ENCODE results near the gene CDH15.

Gene CDH15

DNA sequence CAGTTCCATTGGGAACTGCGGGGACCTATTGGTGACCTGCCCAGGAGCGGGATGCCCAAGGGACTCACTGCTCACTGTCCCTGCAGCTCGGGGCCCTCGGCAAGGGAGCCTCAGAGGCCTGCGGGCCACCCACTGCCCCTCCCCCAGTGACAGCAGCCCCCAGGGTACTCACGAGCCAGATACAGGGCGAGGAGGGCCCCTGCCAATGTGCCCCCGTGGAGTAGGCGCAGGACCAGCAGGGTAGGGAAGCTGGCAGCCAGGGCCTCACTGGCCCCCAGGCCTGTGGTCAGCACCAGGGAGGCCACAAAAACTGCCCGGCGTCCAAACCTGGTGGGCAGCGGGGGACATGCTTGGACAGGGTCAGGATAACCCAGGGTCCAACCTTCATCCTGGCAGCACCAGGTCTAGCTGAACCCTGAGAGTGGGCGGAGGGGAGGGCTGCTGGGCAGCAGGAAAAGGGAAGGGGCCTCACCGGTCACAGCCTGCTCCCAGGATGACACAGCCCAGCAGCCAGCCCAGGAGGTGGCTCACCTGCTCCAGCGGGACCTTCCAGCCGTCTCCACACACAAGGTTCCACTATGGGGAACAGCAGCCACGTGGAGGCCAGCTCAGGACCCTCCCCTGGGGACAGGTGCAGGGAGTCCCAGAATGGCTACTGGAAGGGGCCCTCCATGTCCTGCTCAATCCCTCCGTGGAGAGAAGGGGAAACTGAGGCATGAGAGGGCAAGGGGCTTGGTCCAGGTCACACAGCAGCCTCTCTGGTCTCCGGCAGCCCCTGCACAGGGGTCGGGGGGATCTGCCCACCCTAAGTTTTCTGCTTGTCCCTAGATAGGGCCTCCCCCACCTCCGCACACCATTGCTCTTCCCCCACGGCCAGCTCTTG lies 27.9 kb downstream of the CDH15 start:
- no peak for DNase-seq (ENCODE audit: low read depth in 2 of 2)

DNA sequence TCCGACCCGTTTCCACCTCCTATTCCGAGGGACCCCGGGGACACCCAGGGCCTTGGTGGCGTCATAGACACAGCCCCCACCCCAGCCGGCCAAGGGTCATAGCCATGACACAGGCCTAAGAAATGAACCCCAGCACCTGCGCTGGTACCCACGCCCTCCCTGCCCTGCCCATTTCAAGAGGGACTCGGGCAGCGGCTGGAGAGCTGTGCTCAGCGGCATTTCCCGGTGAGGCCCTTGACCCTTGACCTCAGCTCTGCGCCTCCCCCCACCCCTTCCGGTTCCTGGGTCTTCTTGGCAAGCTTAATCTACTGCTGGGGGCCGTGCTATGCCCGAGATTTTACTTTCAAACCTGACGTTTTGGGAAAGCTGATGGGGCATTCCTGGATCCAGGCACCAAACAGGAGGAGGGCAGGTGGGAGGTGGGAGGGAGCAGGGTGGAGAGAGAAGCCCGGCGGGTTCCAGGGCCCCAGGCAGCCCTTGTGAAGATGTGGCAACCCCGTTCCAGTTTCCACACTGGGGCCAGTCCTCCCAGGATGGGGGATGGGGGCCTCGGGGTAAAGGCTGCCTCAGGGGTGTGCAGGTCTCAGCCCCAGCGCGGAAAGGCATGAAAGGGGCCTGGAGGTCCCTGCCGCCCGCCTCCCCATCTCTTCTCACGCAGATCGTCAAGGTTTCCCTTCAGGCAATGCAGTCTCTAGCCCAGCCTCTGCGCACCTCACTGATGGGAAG lies 28.7 kb downstream of the CDH15 start, which contains the start of gene SLC22A31:
Gene SLC22A31, minus strand, starts transcription at position 414 of the 726 bp plus-strand sequence. Its CDS starts 36 bp downstream, at position 378.
- no peak for DNase-seq (ENCODE audit: low read depth in 2 of 2)

DNA sequence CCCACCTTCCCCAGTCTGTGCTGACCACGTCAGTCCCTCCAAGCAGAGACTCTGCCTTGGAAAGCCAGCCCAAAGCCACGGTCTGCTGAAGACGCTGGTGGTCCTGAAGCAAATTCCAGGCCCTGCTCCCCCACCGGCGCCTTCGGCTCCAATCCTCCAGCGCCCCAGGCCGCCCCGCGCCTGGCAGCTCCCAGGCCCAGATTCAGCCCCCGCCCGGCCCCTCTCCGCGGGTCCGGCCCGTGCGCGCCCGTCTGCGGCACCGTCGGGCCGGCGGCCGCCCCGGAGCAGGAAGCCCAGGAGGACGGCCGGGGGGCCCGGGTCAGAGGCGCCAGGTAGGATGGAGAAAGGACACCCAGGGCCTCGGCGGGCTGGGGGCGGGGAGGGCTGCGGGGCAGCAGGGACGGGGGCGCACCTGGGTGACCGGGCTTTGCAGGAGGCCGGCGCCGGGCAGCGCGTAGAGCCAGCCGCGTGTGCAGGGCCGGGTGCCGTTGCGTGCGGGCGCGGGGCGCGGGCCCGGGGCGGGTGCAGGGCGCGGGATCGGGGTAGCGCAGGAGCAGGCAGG lies 29.4 kb downstream of the CDH15 start:
- DNase-seq (ENCODE audit: low read depth in 2 of 2) = no peak

DNA sequence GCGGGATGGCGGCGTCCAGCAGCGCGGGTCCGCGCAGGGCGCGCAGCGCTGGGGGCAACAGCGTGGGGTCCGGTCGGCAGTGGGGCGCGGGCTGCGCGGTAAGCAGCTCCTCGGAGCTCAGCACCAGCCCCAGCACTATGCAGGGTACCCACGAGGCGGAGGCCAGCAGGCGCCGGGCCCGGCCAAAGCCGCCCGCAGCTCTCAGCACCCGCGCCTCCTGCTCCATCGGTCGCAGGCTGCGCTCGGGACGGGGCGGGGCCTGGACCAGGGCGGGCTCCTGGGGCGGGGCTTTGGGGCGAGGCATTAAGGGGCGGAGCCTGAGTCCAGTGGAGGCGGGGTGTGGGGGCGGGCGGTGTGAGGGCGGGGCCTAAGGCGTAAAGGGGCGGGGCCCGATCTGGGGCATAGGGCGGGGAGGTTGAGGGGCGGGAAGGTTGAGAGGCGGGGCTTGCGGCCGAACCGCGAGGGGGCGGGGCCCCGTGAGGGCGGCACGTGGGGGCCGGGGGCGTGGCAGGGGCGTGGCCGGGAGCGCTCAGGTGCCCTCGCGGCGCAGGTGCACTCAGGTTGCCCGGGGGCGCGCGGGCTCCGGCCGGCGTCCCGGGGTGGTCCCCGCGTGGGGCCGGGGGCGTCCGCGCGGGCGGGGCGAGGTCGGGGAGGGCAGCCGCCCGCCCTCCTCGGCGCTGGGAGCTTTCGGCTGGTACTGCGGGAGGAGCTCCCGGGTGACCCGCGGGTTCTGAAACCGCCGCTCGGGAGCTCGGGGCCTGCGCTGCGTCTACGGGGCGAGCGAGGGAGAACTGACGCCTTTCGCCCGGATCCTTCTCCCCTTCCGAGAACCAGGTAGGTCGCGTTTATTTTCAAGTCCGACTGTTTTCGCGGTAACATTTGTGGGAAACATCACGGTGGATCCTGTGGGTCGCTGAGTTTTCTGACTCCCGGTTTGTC lies 30.2 kb downstream of the CDH15 start:
- DNase-seq (ENCODE audit: low read depth in 2 of 2) = peak; percentile 75 to 84

DNA sequence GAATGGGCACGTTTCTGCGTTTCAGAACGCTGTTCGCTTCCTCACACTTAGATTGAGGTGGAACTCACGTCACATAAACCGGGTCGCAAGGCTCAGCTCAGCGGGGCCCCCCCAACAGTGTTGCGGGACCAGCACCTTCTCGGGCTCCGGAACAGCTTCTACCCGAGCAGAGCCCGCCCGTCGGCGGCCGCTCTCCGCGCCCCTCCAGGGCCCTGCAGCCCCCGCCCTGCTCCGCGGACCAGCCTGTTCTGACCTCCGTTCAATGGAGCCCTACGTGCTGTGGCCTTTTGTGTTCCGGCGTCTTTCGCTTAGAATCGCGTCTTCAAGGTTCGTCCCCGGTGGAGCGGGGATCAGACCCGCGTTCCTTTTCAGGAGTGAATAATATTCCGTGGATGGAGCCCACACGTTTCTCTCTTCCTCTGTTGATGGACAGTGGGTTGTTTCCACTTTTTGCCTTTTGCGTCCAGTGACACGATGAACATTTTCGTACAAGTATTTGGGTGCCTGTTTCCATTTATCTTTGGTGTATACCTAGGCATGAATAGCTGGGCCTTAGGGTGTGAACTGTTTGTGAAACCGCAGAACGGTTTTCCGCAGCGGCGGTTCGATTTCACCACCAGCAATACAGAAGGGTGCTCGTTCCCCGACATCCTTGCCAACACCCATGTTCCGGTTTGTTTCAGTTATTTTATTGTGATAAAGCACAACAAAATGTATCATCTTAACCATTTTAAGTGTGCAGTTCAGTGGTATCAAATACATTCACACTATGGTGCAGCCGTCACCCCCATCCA lies 31.1 kb downstream of the CDH15 start:
- DNase-seq (ENCODE audit: low read depth in 2 of 2) = no peak

DNA sequence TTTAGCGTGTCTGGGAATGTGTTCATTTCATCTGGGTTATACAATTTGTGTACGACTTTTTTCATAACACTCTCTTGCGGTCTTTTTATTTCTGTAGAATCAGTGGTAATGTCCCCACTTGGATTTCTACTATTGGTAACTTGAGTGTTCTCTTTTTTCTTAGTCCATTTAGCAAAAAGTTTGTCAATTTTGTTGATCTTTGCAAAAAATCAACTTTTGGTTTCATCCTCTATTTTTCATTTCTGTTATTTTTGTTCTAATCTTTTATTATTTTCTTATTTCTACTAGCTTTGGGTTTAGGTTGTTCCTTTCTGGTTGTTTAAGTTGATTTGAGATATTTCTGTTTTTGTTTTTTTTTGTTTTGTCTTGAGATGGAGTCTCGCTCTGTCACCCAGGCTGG lies 36.4 kb downstream of the CDH15 start:
- no peak for DNase-seq (ENCODE audit: low read depth in 2 of 2)

DNA sequence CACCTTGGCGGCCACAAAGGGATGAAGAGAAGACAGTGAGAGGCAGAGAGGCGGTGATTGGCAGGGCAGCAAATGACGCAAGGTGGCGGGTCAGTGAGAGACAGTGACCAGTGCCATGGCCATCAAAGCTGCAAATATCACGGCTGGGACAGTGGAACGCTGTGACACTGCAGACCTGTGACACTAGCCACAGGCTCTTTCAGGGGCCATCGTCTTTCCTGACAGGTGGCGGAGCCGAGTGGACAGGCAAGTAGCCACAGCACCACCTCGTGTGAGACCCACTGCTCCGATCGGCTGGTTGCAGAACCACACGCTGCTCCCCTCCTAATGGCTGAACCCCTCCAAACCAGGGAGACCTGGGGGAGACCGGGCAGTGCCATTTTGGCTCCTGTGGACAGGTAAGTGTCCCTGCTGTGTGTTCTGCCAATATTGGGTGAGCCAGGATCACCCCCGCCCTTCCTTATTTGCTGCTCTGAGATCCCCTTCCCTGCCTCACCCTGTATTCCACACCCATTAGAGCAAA lies 38.0 kb downstream of the CDH15 start:
- DNase-seq (ENCODE audit: low read depth in 2 of 2) = no peak

DNA sequence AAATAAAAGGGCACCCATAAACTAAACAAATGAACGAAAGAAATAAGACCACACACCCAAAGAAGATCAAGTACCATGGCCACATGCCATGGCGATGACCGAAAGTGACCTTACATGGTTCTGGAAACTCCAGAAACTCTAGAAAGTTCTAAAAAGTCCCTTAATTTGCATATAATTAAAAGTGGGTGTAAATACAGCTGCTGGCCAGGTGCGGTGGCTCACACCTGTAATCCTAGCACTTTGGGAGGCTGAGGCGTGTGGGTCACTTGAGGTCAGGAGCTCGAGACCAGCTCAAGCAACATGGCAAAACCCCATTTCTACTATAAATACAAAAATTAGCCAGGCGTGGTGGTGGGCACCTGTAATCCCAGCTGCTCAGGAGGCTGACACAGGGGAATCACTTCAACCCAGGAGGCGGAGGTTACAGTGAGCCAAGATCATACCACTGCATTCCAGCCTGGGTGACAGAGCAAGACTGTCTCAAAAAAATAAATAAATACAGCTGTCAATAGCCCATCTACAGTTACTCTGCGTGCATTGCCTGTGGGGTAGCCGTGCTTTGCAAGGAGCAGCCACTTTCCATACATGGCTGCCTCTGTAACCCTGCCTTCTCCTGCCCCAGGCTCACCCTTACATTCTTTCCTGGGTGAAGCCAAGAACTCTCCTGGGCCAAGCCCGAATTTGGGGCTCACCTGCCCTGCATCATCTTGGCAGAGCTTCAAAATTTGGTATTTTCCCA lies 38.8 kb downstream of the CDH15 start:
- DNase-seq (ENCODE audit: low read depth in 2 of 2) = no peak

DNA sequence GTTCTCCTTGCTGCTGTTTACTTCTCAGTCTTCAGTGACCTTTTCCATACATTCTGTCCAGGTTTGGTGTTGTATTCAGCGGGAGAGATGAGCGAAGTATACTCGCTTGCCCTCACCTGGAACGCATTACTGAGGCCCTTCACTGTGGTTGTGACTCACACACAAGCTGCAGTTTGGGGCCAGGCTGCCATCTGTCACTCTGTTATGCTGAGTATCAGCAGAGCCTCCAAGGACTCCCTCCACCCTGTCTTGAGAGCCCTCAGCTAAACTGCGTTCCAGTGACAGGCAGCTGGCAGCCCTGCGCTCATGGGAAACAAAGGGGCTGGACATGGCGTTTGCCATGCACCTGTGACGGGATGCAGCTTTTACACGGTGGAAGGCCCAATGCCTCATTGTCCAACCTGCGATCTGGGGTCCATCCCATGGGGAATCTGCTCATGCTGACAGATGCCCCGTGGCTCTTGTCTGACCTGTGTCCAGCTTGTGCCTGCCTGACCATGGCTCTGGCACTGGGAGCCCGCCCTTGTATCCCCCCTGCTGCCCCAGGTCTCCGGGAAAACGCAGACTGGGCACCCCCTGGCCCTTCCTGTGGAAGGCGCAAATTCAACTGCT lies 39.5 kb downstream of the CDH15 start:
- DNase-seq (ENCODE audit: low read depth in 2 of 2) = no peak

DNA sequence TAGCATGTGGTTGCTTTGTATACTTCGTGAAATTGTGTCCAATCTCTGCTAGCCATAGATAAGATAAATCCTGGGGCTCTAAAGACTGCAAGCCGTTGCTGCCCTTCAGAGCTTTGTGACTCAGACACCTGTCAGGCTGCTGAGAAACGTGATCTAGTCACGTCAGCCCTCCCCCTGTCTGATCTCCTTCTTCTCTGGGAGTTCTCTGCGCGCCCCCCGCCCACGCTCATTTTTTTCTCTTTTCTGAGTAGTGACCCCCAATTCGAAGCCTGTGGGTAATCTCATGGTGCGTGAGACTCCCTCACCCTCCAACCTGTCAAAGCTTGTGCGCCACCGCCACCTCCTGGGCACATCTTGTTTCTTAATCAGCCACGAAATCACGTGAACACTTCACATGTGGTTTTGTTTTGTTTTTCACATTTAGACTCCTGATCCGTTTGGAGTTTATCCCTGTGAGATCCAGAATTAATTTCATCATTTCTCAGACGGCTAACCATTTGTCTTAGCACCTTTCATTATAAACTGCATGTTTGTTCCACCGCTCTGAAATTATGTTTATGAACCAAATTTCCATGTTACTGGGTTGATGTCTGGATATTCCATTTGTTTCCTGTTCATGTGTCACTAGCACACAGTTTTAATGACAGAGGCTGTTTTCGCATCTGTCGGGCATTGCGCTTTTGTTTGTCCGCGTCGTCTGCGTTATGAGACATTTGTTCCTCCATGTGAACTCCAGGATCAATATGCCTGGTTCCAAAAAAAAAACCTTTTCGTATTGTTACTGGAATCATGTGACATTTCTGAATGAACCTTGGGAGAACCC lies 45.0 kb downstream of the CDH15 start:
- DNase-seq (ENCODE audit: low read depth in 2 of 2) = peak; percentile 55 to 73

DNA sequence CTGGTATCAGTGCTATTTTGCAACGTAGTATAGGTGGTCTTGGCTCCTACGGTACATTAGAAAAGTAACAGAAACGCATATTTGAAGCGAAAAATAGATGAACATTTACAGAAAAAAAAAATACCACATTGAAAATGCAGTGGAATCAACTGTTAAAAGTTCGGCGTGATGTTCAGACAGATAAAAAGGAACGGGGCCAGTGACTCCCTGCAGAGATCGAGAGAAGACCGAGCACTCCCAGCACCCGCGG lies 45.5 kb downstream of the CDH15 start:
- DNase-seq (ENCODE audit: low read depth in 2 of 2) = no peak

DNA sequence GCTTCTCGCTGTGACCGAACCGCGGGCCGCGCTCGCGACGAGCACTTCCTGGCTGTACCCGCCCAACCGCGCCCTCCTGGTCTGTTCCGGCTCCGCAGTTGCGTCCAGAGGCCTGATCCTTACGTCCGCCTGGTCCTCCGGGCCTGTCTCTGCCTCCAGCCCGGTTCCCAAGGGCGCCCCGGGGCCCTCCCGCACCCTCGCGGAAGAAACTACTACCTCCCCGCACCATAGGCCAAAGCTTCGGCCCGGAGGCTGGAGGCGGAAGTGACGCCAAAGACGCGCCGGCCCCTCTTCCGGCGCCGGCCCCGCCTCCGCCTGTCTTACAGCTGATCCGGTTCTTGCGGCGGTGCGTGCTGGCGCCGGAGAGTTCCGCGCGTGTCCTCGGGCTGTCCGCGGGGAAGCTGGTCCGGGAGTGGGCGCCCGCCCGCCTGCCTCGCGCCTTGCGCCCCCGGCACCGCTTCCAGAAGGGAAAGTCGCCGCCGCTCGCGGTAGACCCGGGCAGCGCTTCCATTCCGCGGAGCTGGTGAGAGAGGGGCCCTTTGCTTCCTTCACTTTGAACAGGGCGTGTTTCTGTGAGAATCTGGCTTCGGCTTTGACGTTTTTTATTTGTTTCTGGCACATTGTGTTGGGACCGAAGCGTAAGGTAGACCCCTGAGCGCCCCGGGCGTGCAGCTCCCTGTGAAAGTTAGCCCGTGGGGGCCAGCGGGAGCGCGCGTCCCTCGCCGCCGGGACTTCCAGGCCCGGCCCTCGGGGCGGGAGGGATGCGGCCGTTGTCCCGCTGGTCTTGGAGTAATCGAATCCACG lies 46.0 kb downstream of the CDH15 start, which contains the start of gene ZNF778:
Gene ZNF778, plus strand, starts transcription at position 316 of the 804 bp plus-strand sequence. CDS start 3,425 bp downstream, outside the sequence.
- peak; percentile 59 to 71 for DNase-seq (ENCODE audit: low read depth in 2 of 2)

DNA sequence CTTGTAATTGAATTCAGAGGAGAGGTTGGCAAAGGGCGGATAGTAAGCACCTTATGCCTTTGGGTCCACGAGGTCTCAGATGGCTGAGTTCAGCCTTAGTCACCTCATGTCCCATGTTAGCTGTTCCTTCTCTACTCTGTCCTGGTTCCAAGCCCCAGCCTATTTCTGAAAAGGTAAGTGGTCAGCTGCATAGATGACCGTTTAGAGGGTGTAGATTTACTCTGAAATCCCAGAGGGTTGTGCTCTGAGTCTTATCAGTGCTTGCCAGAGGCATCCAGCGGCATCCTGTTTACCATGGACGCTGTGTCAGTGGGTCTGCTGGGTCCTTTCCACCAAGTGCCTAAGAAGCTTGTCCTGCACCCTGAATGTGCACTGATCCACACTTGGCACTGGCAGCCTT lies 47.8 kb downstream of the CDH15 start:
- DNase-seq (ENCODE audit: low read depth in 2 of 2) = no peak

DNA sequence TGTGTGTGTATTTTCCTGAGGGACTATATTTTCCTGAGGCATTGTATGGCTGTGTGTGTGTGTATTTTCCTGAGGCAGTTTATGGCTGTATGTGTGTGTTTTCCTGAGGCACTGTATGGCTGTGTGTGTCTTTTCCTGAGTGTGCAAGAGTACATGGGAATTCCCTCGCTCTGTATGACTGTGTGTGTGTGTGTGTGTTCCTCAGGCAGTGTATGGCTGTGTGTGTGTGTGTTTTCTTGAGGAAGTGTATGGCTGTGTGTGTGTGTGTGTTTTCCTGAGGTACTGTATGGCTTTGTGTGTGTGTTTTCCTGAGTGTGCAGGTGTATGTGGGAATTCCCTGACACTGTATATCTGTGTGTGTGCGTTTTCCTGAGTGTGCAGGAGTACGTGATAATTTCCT lies 50.1 kb downstream of the CDH15 start:
- no peak for DNase-seq (ENCODE audit: low read depth in 2 of 2)

DNA sequence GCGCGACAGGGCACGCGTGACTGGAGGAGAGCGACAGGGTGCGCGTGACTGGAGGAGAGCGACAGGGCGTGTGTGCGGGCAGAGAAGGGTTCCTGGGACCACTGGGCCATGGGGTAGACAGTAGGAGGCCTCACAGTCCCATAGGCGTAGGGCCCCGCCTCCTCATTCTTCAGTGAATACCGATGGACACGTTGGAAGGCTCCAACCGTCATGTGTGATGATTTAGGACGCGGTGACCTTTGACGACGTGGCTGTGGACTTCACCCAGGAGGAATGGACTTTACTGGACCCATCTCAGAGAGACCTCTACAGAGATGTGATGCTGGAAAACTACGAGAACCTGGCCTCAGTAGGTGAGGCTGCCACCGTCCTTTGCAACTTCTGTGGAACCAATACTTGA lies 51.4 kb downstream of the CDH15 start:
- DNase-seq (ENCODE audit: low read depth in 2 of 2) = no peak

DNA sequence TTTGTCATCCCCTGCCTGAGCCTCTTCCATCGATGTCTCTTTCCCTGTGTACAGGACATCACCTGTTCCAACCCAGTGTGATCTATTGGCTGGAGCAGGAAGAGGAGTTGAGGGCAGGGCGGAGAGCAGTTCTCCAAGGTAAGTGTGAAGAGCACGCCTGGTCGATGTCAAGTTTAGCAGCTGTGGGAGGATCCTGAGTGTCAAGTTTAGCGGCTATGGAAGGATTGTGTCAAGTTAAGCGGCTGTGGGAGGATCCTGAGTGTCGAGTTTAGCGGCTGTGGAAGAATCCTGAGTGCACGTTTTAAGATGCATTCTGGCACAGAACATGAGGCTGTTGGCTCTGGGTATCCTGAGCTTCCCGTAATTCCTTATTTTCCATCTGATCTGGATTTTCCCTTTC lies 53.1 kb downstream of the CDH15 start:
- DNase-seq (ENCODE audit: low read depth in 2 of 2) = no peak

DNA sequence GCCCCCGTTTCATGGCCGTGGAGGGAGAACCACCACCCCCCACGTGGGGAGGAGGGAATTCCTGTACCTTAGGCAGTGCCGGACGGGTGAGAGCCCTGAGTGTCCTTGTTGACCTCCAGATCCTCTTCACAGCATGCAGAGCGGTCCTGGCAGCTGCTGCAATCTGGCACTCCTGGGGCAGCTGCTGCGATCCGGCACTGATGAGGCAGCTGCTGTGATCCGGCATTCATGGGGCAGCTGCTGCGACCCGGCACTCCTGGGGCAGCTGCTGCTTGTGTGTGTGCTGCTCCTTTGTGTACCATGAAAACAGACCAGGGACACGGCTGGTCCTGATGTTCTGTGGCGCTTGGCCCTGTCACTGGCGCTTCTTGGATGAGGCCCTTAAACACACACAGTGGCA lies 58.7 kb downstream of the CDH15 start:
- DNase-seq (ENCODE audit: low read depth in 2 of 2) = no peak

DNA sequence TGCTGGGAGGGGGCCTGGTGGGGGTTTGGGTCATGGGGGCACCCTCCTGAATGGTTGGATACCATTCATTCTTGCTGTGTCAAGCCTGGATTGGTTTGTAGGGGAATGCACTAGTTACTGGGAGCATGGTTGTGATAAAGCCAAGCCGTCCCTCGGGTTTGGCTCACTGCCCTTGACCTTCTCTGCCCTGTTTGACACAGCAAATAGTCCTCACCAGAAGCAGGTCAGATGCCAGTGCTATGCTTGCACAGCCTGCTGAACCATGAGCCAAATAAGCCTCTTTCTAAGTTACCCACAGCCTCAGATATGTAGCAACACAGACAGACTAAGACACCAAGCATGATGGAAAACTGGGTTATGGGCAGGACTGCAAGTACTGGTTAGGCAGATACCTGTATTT lies 60.6 kb downstream of the CDH15 start:
- no peak for DNase-seq (ENCODE audit: low read depth in 2 of 2)

Data from stimulated activated CD4-positive, alpha-beta T cell treated with anti-CD3 and anti-CD28 coated beads, Interleukin-15, amount 100 ng/mL, for 48 hours (primary cell).